B cell (primary cell): ENCODE data around the gene ATXN7L3. TPM values are rescaled to one million over a fixed set of nuclear protein-coding genes. Genes with fewer than 3 reads are reported as not detected.
A peak's percentile ranks its signal among the peaks of the same experiment; 100 is the strongest.

ENCODE experiments used
- ATAC-seq: fragments of 200-7000 bp; cut with Tn5 transposase; one replicate; pipeline ENCODE4 v1.10.0; 2021; ENCODE audit warnings: low read depth, mild to moderate bottlenecking, moderate number of reproducible peaks, moderate library complexity
- CTCF ChIA-PET: fragments of 350-600 bp; sonication (Branson Sonifier 250); formaldehyde crosslinking; loops from one replicate; lab custom pipeline; 2021; ENCODE audit warnings: antibody characterized with exemption, inconsistent platforms; lab: Charles Lee
- POLR2A ChIA-PET: fragments of 350-600 bp; sonication (Branson Sonifier 250); formaldehyde crosslinking; loops from one replicate; lab custom pipeline; 2021; ENCODE audit warnings: antibody characterized with exemption; lab: Charles Lee
- DNase-seq: peaks from one replicate; pipeline ENCODE4 v3.0.0; 2013
- H2AFZ ChIP-seq: 2 replicates; pipeline ENCODE4 v1.6.1; 2012; ENCODE audit warnings: mild to moderate bottlenecking, low read depth, low read length; ENCODE audit not compliant: insufficient read depth, poor library complexity, severe bottlenecking
- H3K27ac ChIP-seq, 2 donors: 1 replicate in 1 of 2; 2 replicates in 1 of 2; pipeline ENCODE4 v1.5.1; 2012 to 2013; ENCODE audit warnings: low read length in 2 of 2, mild to moderate bottlenecking in 2 of 2, moderate library complexity in 1 of 2
- H3K27me3 ChIP-seq, 4 experiments: fragments of 200-600 bp in 1 of 4; sonication (generic) in 1 of 4; replicated peaks in 1 of 4; 1 replicate in 2 of 4; 2 replicates in 2 of 4; pipeline versions ENCODE4 v1.6.1 to v1.7.0; 2013 to 2016; ENCODE audit warnings: low read length in 3 of 4, mild to moderate bottlenecking in 2 of 4, mixed read lengths in 1 of 4, moderate library complexity in 1 of 4; ENCODE audit not compliant: insufficient read depth in 4 of 4, control insufficient read depth in 3 of 4; ENCODE audit errors: control extremely low read depth in 1 of 4
- H3K36me3 ChIP-seq, 2 experiments: replicated peaks in 1 of 2; 1 replicate in 1 of 2; 2 replicates in 1 of 2; pipeline versions ENCODE4 v1.6.1 to v1.7.1; 2013; ENCODE audit warnings: low read length in 1 of 2; ENCODE audit not compliant: insufficient read depth in 2 of 2, control insufficient read depth in 1 of 2; ENCODE audit errors: control extremely low read depth in 1 of 2, extremely low read depth in 1 of 2
- H3K4me1 ChIP-seq, 2 donors: fragments of 200-600 bp in 1 of 2; sonication (generic) in 1 of 2; 1 replicate in 1 of 2; 2 replicates in 1 of 2; pipeline versions ENCODE4 v1.5.1 to v1.6.1; 2013 to 2017; ENCODE audit warnings: low read length in 2 of 2; ENCODE audit not compliant: control insufficient read depth in 2 of 2, insufficient read depth in 2 of 2
- H3K4me2 ChIP-seq: replicated peaks from 2 replicates; pipeline ENCODE3; 2012; ENCODE audit warnings: mild to moderate bottlenecking, low read depth, low read length; ENCODE audit not compliant: poor library complexity, severe bottlenecking
- H3K4me3 ChIP-seq, 5 experiments: fragments of 200-600 bp in 1 of 5; sonication (generic) in 1 of 5; 1 replicate in 3 of 5; 2 replicates in 2 of 5; pipeline versions ENCODE4 v1.5.1 to v1.7.0; 2011 to 2016; ENCODE audit warnings: low read length in 4 of 5, mild to moderate bottlenecking in 4 of 5, low read depth in 2 of 5, control low read depth in 1 of 5, moderate library complexity in 1 of 5; ENCODE audit not compliant: insufficient read depth in 1 of 5; ENCODE audit errors: control extremely low read depth in 1 of 5, extremely low read depth in 1 of 5
- H3K79me2 ChIP-seq: fragments of 200-600 bp; sonication (generic); one replicate; pipeline ENCODE4 v1.6.0; 2016; ENCODE audit warnings: low read length; ENCODE audit not compliant: control insufficient read depth, insufficient read depth
- H3K9ac ChIP-seq: fragments of 200-600 bp; sonication (generic); 2 replicates; pipeline ENCODE4 v1.6.1; 2017; ENCODE audit warnings: mild to moderate bottlenecking, low read length, moderate library complexity
- H3K9me3 ChIP-seq, 3 donors: one replicate each; pipeline versions ENCODE4 v1.6.1 to v1.7.1; 2013; ENCODE audit warnings: low read length in 2 of 3; ENCODE audit not compliant: control insufficient read depth in 2 of 3, insufficient read depth in 1 of 3; ENCODE audit errors: control extremely low read depth in 1 of 3
- H4K20me1 ChIP-seq: 2 replicates; pipeline ENCODE4 v1.6.0; 2012; ENCODE audit warnings: mild to moderate bottlenecking, low read length; ENCODE audit not compliant: insufficient read depth, control insufficient read depth, poor library complexity, severe bottlenecking
- H3K27ac Mint-ChIP-seq: one replicate; pipeline ENCODE4 v1.8.0; 2021; ENCODE audit warnings: mixed read lengths
- H3K27me3 Mint-ChIP-seq: one replicate; pipeline ENCODE4 v1.8.0; 2021; ENCODE audit warnings: mixed read lengths
- H3K4me1 Mint-ChIP-seq: one replicate; pipeline ENCODE4 v1.8.0; 2021; ENCODE audit warnings: mixed read lengths
- H3K4me3 Mint-ChIP-seq: one replicate; pipeline ENCODE4 v1.8.0; 2021; ENCODE audit warnings: mixed read lengths
- H3K9me3 Mint-ChIP-seq: one replicate; pipeline ENCODE4 v1.8.0; 2022; ENCODE audit warnings: mixed read lengths; ENCODE audit not compliant: insufficient read depth
- CTCF ChIP-seq: fragments of 200-600 bp; IDR thresholded peaks from one replicate; pipeline ENCODE4 v1.8.0; 2022; ENCODE audit warnings: antibody characterized with exemption, mild to moderate bottlenecking
- EZH2 ChIP-seq: IDR thresholded peaks from 2 replicates; pipeline ENCODE4 v1.6.1; 2012; ENCODE audit warnings: borderline replicate concordance, low read depth, mild to moderate bottlenecking, moderate library complexity, low read length; ENCODE audit not compliant: insufficient read depth, poor library complexity, severe bottlenecking
- WGBS: methylation state at CpG from one replicate; pipeline ENCODE4 v1.1.5; 2013; ENCODE audit warnings: missing lambda C conversion rate; ENCODE audit not compliant: insufficient coverage; 5-methylcytosine and 5-hydroxymethylcytosine counted together
- intact Hi-C: fragments of 100-400 bp; cut with micrococcal nuclease; formaldehyde crosslinking; loops from one replicate; pipeline ENCODE4 v1.10.0; 2022
- polyA plus RNA-seq: library from polyadenylated mRNA; depleted of rRNA; stranded (reverse); fragments of >200 nt; gene quantifications from 2 replicates; pipeline ENCODE4 v1.2.3, GENCODE V29; 2012
- total RNA-seq, 2 donors: library from RNA; stranded (reverse); fragments of 120-200 nt in 1 of 2; gene quantifications; 1 replicate in 1 of 2; 2 replicates in 1 of 2; pipeline versions ENCODE4 v1.2.3 to v1.2.4, GENCODE V29; 2013 to 2022

Gene ATXN7L3
- total and polyA plus RNA-seq, 2 donors (not counting 1 experiment from before 2014, with no cell fraction given) = 63.6 to 107 TPM

GRCh38 chr17:44209786-44210341 is 10.2 kb upstream of the ATXN7L3 start:
- Histone ChIP-seq H3K9me3 (no peaks in the 10 kb centered on the region), H3K4me2 (peak overlapping the region; percentile 68), H3K27ac (peak overlapping the region; percentile 41 to 71), H4K20me1 (peaks cover 44% of the 10 kb centered on the region), H3K36me3 (peaks cover 2 to 72% of the 10 kb centered on the region in 2 experiments), H3K4me1 (peaks cover 22 to 42% of the 10 kb centered on the region in 2 donors), H3K4me3 (no peak overlapping the region), H3K9ac (no peak overlapping the region), H2AFZ (peak overlapping the region; percentile 43), H3K79me2 (peaks cover 57% of the 10 kb centered on the region), H3K27me3 (no peaks in the 10 kb centered on the region)
- TF ChIP-seq CTCF (no peak), EZH2 (no peak)
- Mint-ChIP-seq H3K4me3 (peak overlapping the region; percentile 34), H3K27ac (peak overlapping the region; percentile 74), H3K4me1 (peaks cover 39% of the 10 kb centered on the region), H3K27me3 (no peaks in the 10 kb centered on the region), H3K9me3 (no peaks in the 10 kb centered on the region)
- intact Hi-C loops = loop anchor here (1.0 to 2.0 kb wide), 6 partner anchors 8 to 140 kb away; partner anchors contain the start of genes GRN and SLC25A39
- ATAC-seq (no peak), DNase-seq (no peak)
- ChIA-PET CTCF (interaction anchor here (0.5 to 6.2 kb wide), 34 partner anchors 10 to 266 kb away, joined by 3 to 98 read pairs (median 6); partner anchors contain the start of genes ATXN7L3, FAM171A2, GRN and HDAC5), POLR2A (interaction anchor here (0.6 to 3.4 kb wide), 14 partner anchors 8 to 460 kb away, joined by 4 to 35 read pairs (median 6); partner anchors contain the start of genes ATXN7L3, GRN, TMUB2 and UBTF)
- WGBS = 69% methylated on average over 8 of the region's 11 CpGs

GRCh38 chr17:44207743-44208142 is 8.1 kb upstream of the ATXN7L3 start:
- ChIA-PET CTCF (interaction anchor here (0.6 to 6.2 kb wide), 5 partner anchors 8 to 145 kb away, joined by 3 to 98 read pairs (median 15); partner anchors contain the start of gene ATXN7L3), POLR2A (interaction anchor here (0.6 to 1.8 kb wide), 4 partner anchors 9 to 845 kb away, joined by 4 to 13 read pairs (median 8); no protein-coding TSS in a partner anchor)
- Histone ChIP-seq H3K4me3 (no peak overlapping the region), H3K9ac (no peak overlapping the region), H3K4me1 (peaks cover 23 to 37% of the 10 kb centered on the region in 2 donors), H2AFZ (no peak overlapping the region), H3K9me3 (no peaks in the 10 kb centered on the region), H4K20me1 (peaks cover 44% of the 10 kb centered on the region), H3K4me2 (no peak overlapping the region), H3K36me3 (peaks cover 0 to 55% of the 10 kb centered on the region in 2 experiments), H3K79me2 (peaks cover 36% of the 10 kb centered on the region), H3K27me3 (no peaks in the 10 kb centered on the region), H3K27ac (no peak overlapping the region)
- no peak for DNase-seq
- intact Hi-C loops = no loop called here
- Mint-ChIP-seq H3K27me3 (no peaks in the 10 kb centered on the region), H3K4me1 (peaks cover 33% of the 10 kb centered on the region), H3K9me3 (no peaks in the 10 kb centered on the region), H3K27ac (no peak overlapping the region), H3K4me3 (no peak overlapping the region)
- TF ChIP-seq CTCF (no peak), EZH2 (no peak)
- 89% methylated on average over 5 of the region's 5 CpGs for WGBS
- no peak for ATAC-seq
